DOHH2 (cell line): Measurements from ENCODE around the gene GDF10.

Source experiments
- H3F3A ChIP-seq: fragments of 200-600 bp; sonication (generic), shearing (Covaris generic); 2 replicates; pipeline ENCODE4 v1.6.0; 2016; ENCODE audit warnings: antibody characterized with exemption, mild to moderate bottlenecking; ENCODE audit not compliant: control insufficient read depth, insufficient read depth
- H3K27ac ChIP-seq: fragments of 200-600 bp; sonication (generic); 2 replicates; pipeline ENCODE4 v1.5.1; 2014; ENCODE audit warnings: low read depth, mild to moderate bottlenecking, low read length, moderate library complexity
- H3K27me3 ChIP-seq: fragments of 200-600 bp; sonication (generic); 2 replicates; pipeline ENCODE4 v1.6.1; 2014; ENCODE audit warnings: mild to moderate bottlenecking, low read length, mixed read lengths; ENCODE audit not compliant: control insufficient read depth
- H3K36me3 ChIP-seq: fragments of 200-600 bp; sonication (generic); 2 replicates; pipeline ENCODE4 v1.6.1; 2014; ENCODE audit warnings: mild to moderate bottlenecking, low read length, moderate library complexity, mixed read lengths; ENCODE audit not compliant: control insufficient read depth
- H3K4me1 ChIP-seq: fragments of 200-600 bp; sonication (generic); 2 replicates; pipeline ENCODE4 v1.6.1; 2014; ENCODE audit warnings: mild to moderate bottlenecking, low read length, mixed read lengths; ENCODE audit not compliant: control insufficient read depth
- H3K4me2 ChIP-seq: fragments of 200-600 bp; sonication (generic); 2 replicates; pipeline ENCODE4 v1.6.0; 2014; ENCODE audit warnings: mild to moderate bottlenecking, low read length, moderate library complexity
- H3K4me3 ChIP-seq: fragments of 200-600 bp; sonication (generic); 2 replicates; pipeline ENCODE4 v1.5.1; 2014; ENCODE audit warnings: mild to moderate bottlenecking, low read length, mixed read lengths
- H3K79me2 ChIP-seq: fragments of 200-600 bp; sonication (generic); 2 replicates; pipeline ENCODE4 v1.6.1; 2014; ENCODE audit warnings: mild to moderate bottlenecking, low read length, mixed read lengths; ENCODE audit not compliant: control insufficient read depth
- H3K9me2 ChIP-seq: fragments of 200-600 bp; sonication (generic); replicated peaks from 2 replicates; pipeline ENCODE4 v1.6.1; 2014; ENCODE audit warnings: mild to moderate bottlenecking, low read length, mixed read lengths; ENCODE audit not compliant: control insufficient read depth
- H3K9me3 ChIP-seq: fragments of 200-600 bp; sonication (generic); 2 replicates; pipeline ENCODE4 v1.6.1; 2014; ENCODE audit warnings: antibody characterized with exemption, low read length, mixed read lengths; ENCODE audit not compliant: control insufficient read depth, insufficient read depth
- H4K20me1 ChIP-seq: fragments of 200-600 bp; sonication (generic); 2 replicates; pipeline ENCODE4 v1.6.0; 2014; ENCODE audit warnings: low read depth, mild to moderate bottlenecking, antibody characterized with exemption, low read length, moderate library complexity; ENCODE audit not compliant: control insufficient read depth, insufficient read depth
- CTCF ChIP-seq: fragments of 200-600 bp; sonication (generic); IDR thresholded peaks from one replicate; pipeline ENCODE4 v1.5.1; 2014; ENCODE audit warnings: antibody characterized with exemption, mild to moderate bottlenecking, low read depth, low read length; ENCODE audit not compliant: poor library complexity, severe bottlenecking
- EZH2phosphoT487 ChIP-seq: fragments of 200-600 bp; sonication (generic); IDR thresholded peaks from 2 replicates; pipeline ENCODE4 v1.6.1; 2017; ENCODE audit warnings: borderline replicate concordance, mild to moderate bottlenecking, antibody characterized with exemption, low read length, moderate library complexity, mixed read lengths

GDF10 gene

DNA sequence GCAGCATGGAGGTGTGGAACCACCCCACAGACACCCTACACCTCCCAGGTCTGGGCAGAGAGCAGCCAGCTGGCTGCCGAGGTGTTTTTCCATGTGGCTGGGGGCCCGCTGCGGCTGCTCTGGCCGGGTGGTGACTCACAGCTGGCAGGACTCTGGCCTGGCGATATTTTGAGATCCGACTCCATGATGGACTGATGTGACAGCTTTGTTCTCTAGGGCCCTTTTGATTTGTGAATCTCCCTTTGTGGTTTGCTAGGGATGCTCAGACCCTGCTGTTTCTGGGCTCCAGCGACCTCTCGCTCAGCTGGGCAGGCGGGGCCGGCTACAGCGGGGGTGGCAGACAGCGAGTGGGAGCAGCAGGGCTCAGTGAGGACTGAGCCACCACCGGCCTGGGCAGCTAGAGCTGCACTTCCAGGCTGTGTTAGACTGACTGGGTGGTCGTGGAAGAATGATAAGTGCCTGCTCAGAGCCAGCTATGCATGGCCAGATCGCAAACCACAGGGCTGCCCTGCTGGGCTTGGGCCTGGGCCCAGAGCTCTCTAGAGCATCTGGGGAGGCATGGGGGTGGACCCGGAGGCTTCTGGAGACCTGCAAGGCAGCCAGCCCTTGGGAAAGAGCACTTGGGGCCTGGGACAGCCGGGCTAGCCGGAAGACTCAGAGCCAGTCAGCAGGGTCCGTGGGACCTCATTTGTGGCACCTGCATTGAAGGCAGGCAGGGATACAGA, 46.2 kb upstream of the GDF10 start:
- no peak overlapping the region for H3K27ac ChIP-seq
- TF ChIP-seq EZH2phosphoT487 (no peak), CTCF (no peak)
- no peak overlapping the region for H3K4me2 ChIP-seq
- no peaks in the 10 kb centered on the region for H3F3A ChIP-seq
- no peaks in the 10 kb centered on the region for H3K79me2 ChIP-seq
- no peak overlapping the region for H3K4me3 ChIP-seq
- no peaks in the 10 kb centered on the region for H3K27me3 ChIP-seq
- no peaks in the 10 kb centered on the region for H3K9me3 ChIP-seq
- H3K36me3 ChIP-seq, result no peaks in the 10 kb centered on the region
- H3K4me1 ChIP-seq, result no peaks in the 10 kb centered on the region; the same call in 1 of the 2 replicates
- H3K9me2 ChIP-seq, result no peaks in the 10 kb centered on the region
- no peaks in the 10 kb centered on the region for H4K20me1 ChIP-seq

GRCh38 chr10:47254611-47255010, 45.4 kb upstream of the GDF10 start:
- TF ChIP-seq EZH2phosphoT487, result no peak
- TF ChIP-seq CTCF, result no peak
- H3K4me2 ChIP-seq, result no peak overlapping the region
- H3K79me2 ChIP-seq, result no peaks in the 10 kb centered on the region
- no peaks in the 10 kb centered on the region for H3K9me2 ChIP-seq
- H4K20me1 ChIP-seq, result no peaks in the 10 kb centered on the region
- H3K4me3 ChIP-seq, result no peak overlapping the region
- H3K36me3 ChIP-seq, result no peaks in the 10 kb centered on the region
- H3K27ac ChIP-seq, result no peak overlapping the region
- no peaks in the 10 kb centered on the region for H3K9me3 ChIP-seq
- no peaks in the 10 kb centered on the region for H3F3A ChIP-seq
- H3K27me3 ChIP-seq, result no peaks in the 10 kb centered on the region
- H3K4me1 ChIP-seq, result no peaks in the 10 kb centered on the region; the same call in 1 of the 2 replicates

DNA sequence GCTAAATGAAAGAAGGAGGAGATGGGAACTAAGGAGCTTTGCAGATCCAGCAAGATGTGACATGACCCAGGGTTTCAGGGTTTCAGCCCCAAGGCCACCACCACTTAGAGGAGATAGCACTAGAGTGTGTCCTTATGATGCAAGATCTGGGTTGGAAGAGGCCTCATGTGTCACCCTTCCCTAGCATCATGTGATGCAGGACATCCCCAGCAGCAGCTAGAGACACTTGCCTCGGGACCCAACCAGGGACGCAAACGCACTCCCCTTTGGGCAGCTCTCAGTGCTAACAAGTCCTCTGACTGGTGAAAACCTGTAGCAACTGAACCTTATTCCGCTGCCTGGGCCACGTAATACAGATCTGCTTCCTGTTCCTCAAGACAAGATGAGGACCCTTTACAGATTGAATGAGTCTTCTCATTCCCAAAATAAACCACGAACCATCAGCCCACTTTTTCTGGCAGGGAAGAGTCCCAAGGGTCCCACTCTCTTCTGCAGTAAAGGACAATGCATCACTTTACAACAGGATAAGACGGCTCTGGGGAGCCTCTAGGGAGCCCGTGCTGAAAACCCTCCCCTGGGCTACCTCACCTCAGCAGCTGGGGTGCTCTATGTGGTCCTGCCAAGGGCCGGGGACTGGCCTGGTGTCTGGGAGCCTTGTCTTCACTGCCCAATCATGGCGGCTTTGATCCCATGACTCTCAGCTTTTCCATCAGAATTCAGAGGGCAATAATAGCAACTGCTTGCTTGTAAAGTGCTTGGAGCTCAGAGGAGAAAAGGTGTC, 44.8 kb upstream of the GDF10 start:
- no peaks in the 10 kb centered on the region for H3K9me2 ChIP-seq
- H3K4me3 ChIP-seq, result no peak overlapping the region
- H3K36me3 ChIP-seq, result no peaks in the 10 kb centered on the region
- no peak overlapping the region for H3K27ac ChIP-seq
- H3F3A ChIP-seq, result no peaks in the 10 kb centered on the region
- TF ChIP-seq EZH2phosphoT487 (no peak), CTCF (no peak)
- H3K27me3 ChIP-seq, result no peaks in the 10 kb centered on the region
- no peaks in the 10 kb centered on the region for H3K9me3 ChIP-seq
- no peaks in the 10 kb centered on the region for H4K20me1 ChIP-seq
- H3K4me2 ChIP-seq, result no peak overlapping the region
- H3K4me1 ChIP-seq, result peaks cover under 1% of the 10 kb centered on the region
- no peaks in the 10 kb centered on the region for H3K79me2 ChIP-seq
